Lower leg skin (tissue), 3 donors: ENCODE results near the gene MRPL39.

Experiments used
- POLR2A ChIP-seq, 2 donors: fragments of 450-650 bp; IDR thresholded peaks; one replicate each; pipeline ENCODE4 v1.6.1; 2016 to 2017; ENCODE audit warnings: antibody characterized with exemption in 2 of 2, mild to moderate bottlenecking in 1 of 2, moderate library complexity in 1 of 2
- TF ChIP-seq, protein P1 (sequence below), 3 donors: fragments of 450-650 bp; IDR thresholded peaks; one replicate each; pipeline ENCODE4 v1.5.1; 2016; ENCODE audit warnings: antibody characterized with exemption in 3 of 3, mild to moderate bottlenecking in 3 of 3, moderate library complexity in 2 of 3

DNA sequence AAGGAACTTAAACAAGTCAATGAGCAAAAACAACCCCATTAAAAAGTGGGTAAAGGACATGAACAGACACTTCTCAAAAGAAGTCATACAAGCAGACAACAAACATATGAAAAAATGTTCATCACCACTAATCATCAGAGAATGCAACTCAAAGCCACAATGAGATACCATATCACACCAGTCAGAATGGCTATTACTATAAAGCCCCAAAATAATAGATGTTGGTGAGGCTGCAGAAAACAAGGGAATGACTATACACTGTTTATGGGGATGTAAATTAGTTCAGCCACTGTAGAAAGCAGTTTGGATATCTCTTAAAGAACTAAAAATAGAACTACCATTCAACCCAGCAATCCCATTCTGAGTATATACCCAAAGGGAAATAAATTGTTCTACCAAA lies 51.2 kb downstream of the MRPL39 start:
- TF ChIP-seq, protein P1, sequence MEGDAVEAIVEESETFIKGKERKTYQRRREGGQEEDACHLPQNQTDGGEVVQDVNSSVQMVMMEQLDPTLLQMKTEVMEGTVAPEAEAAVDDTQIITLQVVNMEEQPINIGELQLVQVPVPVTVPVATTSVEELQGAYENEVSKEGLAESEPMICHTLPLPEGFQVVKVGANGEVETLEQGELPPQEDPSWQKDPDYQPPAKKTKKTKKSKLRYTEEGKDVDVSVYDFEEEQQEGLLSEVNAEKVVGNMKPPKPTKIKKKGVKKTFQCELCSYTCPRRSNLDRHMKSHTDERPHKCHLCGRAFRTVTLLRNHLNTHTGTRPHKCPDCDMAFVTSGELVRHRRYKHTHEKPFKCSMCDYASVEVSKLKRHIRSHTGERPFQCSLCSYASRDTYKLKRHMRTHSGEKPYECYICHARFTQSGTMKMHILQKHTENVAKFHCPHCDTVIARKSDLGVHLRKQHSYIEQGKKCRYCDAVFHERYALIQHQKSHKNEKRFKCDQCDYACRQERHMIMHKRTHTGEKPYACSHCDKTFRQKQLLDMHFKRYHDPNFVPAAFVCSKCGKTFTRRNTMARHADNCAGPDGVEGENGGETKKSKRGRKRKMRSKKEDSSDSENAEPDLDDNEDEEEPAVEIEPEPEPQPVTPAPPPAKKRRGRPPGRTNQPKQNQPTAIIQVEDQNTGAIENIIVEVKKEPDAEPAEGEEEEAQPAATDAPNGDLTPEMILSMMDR (IDR thresholded peaks at IDR 0.05), result no peak
- no peak for TF ChIP-seq POLR2A (IDR thresholded peaks at IDR 0.05)
